ENCODE measurements around the gene SLC6A6.

DNA sequence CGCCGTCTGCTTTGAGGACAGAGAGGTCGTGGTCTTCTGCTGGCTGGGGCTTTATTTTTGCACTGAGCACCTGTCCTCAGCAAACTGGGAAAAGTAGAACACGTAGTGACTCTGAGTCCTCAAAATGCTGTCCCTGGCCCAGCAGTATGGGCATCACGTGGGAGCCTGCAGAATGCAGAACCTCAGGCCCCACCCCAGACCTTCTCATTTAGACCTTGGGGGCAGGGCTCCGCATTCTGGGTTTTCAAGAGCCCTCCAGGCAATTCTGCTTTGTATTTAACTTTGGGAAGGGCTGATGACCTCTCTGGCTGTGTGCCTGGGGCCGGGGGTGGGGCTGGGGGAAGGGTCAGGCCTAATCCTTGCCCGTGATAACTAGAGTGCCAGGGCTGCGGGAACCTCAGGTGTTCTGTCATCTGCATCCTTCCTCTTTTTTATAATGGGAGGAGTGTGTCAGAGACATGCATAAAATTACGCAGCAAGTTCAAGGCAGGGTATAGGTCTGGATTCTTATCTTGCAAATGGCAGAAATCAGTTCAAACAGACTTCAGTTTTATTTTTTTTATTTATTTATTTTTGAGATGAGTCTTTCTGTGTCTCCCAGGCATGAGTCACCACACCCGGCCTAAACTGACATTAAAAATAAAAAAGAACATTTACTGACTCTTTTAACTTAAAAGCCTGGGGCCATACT lies 11.1 kb downstream of the SLC6A6 start:
- no peak for TF ChIP-seq POLR2A (IDR thresholded peaks at IDR 0.05)
- TF ChIP-seq, protein P1, sequence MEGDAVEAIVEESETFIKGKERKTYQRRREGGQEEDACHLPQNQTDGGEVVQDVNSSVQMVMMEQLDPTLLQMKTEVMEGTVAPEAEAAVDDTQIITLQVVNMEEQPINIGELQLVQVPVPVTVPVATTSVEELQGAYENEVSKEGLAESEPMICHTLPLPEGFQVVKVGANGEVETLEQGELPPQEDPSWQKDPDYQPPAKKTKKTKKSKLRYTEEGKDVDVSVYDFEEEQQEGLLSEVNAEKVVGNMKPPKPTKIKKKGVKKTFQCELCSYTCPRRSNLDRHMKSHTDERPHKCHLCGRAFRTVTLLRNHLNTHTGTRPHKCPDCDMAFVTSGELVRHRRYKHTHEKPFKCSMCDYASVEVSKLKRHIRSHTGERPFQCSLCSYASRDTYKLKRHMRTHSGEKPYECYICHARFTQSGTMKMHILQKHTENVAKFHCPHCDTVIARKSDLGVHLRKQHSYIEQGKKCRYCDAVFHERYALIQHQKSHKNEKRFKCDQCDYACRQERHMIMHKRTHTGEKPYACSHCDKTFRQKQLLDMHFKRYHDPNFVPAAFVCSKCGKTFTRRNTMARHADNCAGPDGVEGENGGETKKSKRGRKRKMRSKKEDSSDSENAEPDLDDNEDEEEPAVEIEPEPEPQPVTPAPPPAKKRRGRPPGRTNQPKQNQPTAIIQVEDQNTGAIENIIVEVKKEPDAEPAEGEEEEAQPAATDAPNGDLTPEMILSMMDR (IDR thresholded peaks at IDR 0.05), result no peak

Measured in esophagus squamous epithelium (tissue), 4 donors.